ENCODE measurements around the gene MRPL20.

GRCh38 chr1:1438531-1439381, 31.7 kb upstream of the MRPL20 start:
- TF ChIP-seq, protein P1, sequence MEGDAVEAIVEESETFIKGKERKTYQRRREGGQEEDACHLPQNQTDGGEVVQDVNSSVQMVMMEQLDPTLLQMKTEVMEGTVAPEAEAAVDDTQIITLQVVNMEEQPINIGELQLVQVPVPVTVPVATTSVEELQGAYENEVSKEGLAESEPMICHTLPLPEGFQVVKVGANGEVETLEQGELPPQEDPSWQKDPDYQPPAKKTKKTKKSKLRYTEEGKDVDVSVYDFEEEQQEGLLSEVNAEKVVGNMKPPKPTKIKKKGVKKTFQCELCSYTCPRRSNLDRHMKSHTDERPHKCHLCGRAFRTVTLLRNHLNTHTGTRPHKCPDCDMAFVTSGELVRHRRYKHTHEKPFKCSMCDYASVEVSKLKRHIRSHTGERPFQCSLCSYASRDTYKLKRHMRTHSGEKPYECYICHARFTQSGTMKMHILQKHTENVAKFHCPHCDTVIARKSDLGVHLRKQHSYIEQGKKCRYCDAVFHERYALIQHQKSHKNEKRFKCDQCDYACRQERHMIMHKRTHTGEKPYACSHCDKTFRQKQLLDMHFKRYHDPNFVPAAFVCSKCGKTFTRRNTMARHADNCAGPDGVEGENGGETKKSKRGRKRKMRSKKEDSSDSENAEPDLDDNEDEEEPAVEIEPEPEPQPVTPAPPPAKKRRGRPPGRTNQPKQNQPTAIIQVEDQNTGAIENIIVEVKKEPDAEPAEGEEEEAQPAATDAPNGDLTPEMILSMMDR (conservative IDR thresholded peaks at IDR 0.05), result no peak
- TF ChIP-seq EZH2 (IDR thresholded peaks at IDR 0.05; ENCODE audit: low read depth), result no peak

All from PC-9 (cell line).